ENCODE data around the gene NUP205.

The NUP205 gene

GRCh38 chr7:135602304-135602703, 44.6 kb downstream of the NUP205 start:
- no peaks in the 10 kb centered on the region for H3K9me3 ChIP-seq (ENCODE audit: low read length)
- no peaks in the 10 kb centered on the region for H3K27me3 ChIP-seq (ENCODE audit: insufficient read depth, low read length)
- no peak overlapping the region for H3K27ac ChIP-seq (ENCODE audit: low read depth, low read length, poor library complexity, severe bottlenecking)
- H3F3A ChIP-seq (ENCODE audit: insufficient read depth, low read length): no peaks in the 10 kb centered on the region
- H3K4me3 ChIP-seq (ENCODE audit: low read depth, low read length, poor library complexity, severe bottlenecking): no peak overlapping the region
- H3K9ac ChIP-seq (ENCODE audit: low read length): no peak overlapping the region
- no peak overlapping the region for H2AFZ ChIP-seq (ENCODE audit: low read length)
- no peaks in the 10 kb centered on the region for H3K9me2 ChIP-seq (ENCODE audit: low read depth, low read length)
- H3K4me2 ChIP-seq (ENCODE audit: low read length): no peak overlapping the region
- TF ChIP-seq CTCF (IDR thresholded peaks at IDR 0.05; ENCODE audit: low read length) (no peak), EZH2 (IDR thresholded peaks at IDR 0.05; ENCODE audit: borderline replicate concordance, low read length) (no peak)
- H3K4me1 ChIP-seq (ENCODE audit: insufficient read depth, low read length, severe bottlenecking): no peaks in the 10 kb centered on the region
- no peaks in the 10 kb centered on the region for H4K20me1 ChIP-seq (ENCODE audit: insufficient read depth, low read length)
- H3K79me2 ChIP-seq (ENCODE audit: insufficient read depth, low read length): no peaks in the 10 kb centered on the region
- H3K36me3 ChIP-seq (ENCODE audit: insufficient read depth, low read length): peaks cover 97% of the 10 kb centered on the region

GRCh38 chr7:135616136-135616535, 58.4 kb downstream of the NUP205 start:
- Histone ChIP-seq H3K27ac (ENCODE audit: low read depth, low read length, poor library complexity, severe bottlenecking) (no peak overlapping the region), H3K9me3 (ENCODE audit: low read length) (no peaks in the 10 kb centered on the region), H3K27me3 (ENCODE audit: insufficient read depth, low read length) (no peaks in the 10 kb centered on the region), H3K4me1 (ENCODE audit: insufficient read depth, low read length, severe bottlenecking) (no peaks in the 10 kb centered on the region), H3K9ac (ENCODE audit: low read length) (no peak overlapping the region), H3K36me3 (ENCODE audit: insufficient read depth, low read length) (peaks cover 87% of the 10 kb centered on the region), H3K4me2 (ENCODE audit: low read length) (no peak overlapping the region), H3F3A (ENCODE audit: insufficient read depth, low read length) (no peaks in the 10 kb centered on the region; the same call in 1 of the 2 replicates), H3K9me2 (ENCODE audit: low read depth, low read length) (no peaks in the 10 kb centered on the region), H3K79me2 (ENCODE audit: insufficient read depth, low read length) (peaks cover 3% of the 10 kb centered on the region; the same call in 1 of the 2 replicates), H2AFZ (ENCODE audit: low read length) (no peak overlapping the region), H4K20me1 (ENCODE audit: insufficient read depth, low read length) (no peaks in the 10 kb centered on the region), H3K4me3 (ENCODE audit: low read depth, low read length, poor library complexity, severe bottlenecking) (no peak overlapping the region)
- peak; percentile 5; the same call in 1 of the 2 replicates for TF ChIP-seq CTCF (IDR thresholded peaks at IDR 0.05; ENCODE audit: low read length)
- TF ChIP-seq EZH2 (IDR thresholded peaks at IDR 0.05; ENCODE audit: borderline replicate concordance, low read length): no peak

GRCh38 chr7:135617781-135618180, 60.1 kb downstream of the NUP205 start:
- H3K4me3 ChIP-seq (ENCODE audit: low read depth, low read length, poor library complexity, severe bottlenecking): no peak overlapping the region
- no peak overlapping the region for H2AFZ ChIP-seq (ENCODE audit: low read length)
- no peak overlapping the region for H3K27ac ChIP-seq (ENCODE audit: low read depth, low read length, poor library complexity, severe bottlenecking)
- H3K36me3 ChIP-seq (ENCODE audit: insufficient read depth, low read length): peaks cover 86% of the 10 kb centered on the region
- no peaks in the 10 kb centered on the region for H4K20me1 ChIP-seq (ENCODE audit: insufficient read depth, low read length)
- H3F3A ChIP-seq (ENCODE audit: insufficient read depth, low read length): no peaks in the 10 kb centered on the region; the same call in 1 of the 2 replicates
- peaks cover 3% of the 10 kb centered on the region; the same call in 1 of the 2 replicates for H3K79me2 ChIP-seq (ENCODE audit: insufficient read depth, low read length)
- H3K4me1 ChIP-seq (ENCODE audit: insufficient read depth, low read length, severe bottlenecking): no peaks in the 10 kb centered on the region
- no peaks in the 10 kb centered on the region for H3K27me3 ChIP-seq (ENCODE audit: insufficient read depth, low read length)
- no peak overlapping the region for H3K9ac ChIP-seq (ENCODE audit: low read length)
- no peaks in the 10 kb centered on the region for H3K9me3 ChIP-seq (ENCODE audit: low read length)
- no peak overlapping the region for H3K4me2 ChIP-seq (ENCODE audit: low read length)
- no peaks in the 10 kb centered on the region for H3K9me2 ChIP-seq (ENCODE audit: low read depth, low read length)
- TF ChIP-seq CTCF (IDR thresholded peaks at IDR 0.05; ENCODE audit: low read length): no peak
- no peak for TF ChIP-seq EZH2 (IDR thresholded peaks at IDR 0.05; ENCODE audit: borderline replicate concordance, low read length)

All from OCI-LY1 (cell line).